Measurements from ENCODE around the gene CAPN15. TPM values are rescaled to one million over a fixed set of nuclear protein-coding genes. Genes with fewer than 3 reads are reported as not detected.
A peak's percentile ranks its signal among the peaks of the same experiment; 100 is the strongest.

Gene CAPN15
- total RNA-seq, 1 donor from 2014 or later = 35.2 TPM

- intact Hi-C loops (cut with DNase I) = no loop called here
- DNase-seq (ENCODE audit: low spot score) (no peak), ATAC-seq (no peak)
These were observed 29.1 kb downstream of the CAPN15 start for GRCh38 chr16:556474-557173.

GRCh38 chr16:557463-558297 lies 30.2 kb downstream of the CAPN15 start:
- DNase-seq (ENCODE audit: low spot score) (no peak), ATAC-seq (no peak)
- intact Hi-C loops (cut with DNase I) = no loop called here

GRCh38 chr16:558298-559020 lies 30.9 kb downstream of the CAPN15 start:
- intact Hi-C loops (cut with DNase I) = no loop called here
- no peak for DNase-seq (ENCODE audit: low spot score)
- no peak for ATAC-seq

- intact Hi-C loops (cut with DNase I) = no loop called here
- DNase-seq (ENCODE audit: low spot score) (no peak), ATAC-seq (no peak)
These were observed 31.5 kb downstream of the CAPN15 start for GRCh38 chr16:559021-559380.

GRCh38 chr16:559411-560203 lies 32.1 kb downstream of the CAPN15 start:
- intact Hi-C loops (cut with DNase I) = no loop called here
- DNase-seq (ENCODE audit: low spot score) = no peak
- no peak for ATAC-seq

GRCh38 chr16:560204-560700 lies 32.7 kb downstream of the CAPN15 start, which contains the start of gene PRR35:
TSS of gene PRR35 (plus strand) at chr16:560394. CDS start at chr16:563295, 2,901 bp downstream.
- intact Hi-C loops (cut with DNase I) = no loop called here
- DNase-seq (ENCODE audit: low spot score) (no peak), ATAC-seq (no peak)

- intact Hi-C loops (cut with DNase I) = no loop called here
- ATAC-seq (no peak), DNase-seq (ENCODE audit: low spot score) (no peak)
These were observed 33.3 kb downstream of the CAPN15 start for GRCh38 chr16:560701-561412.

GRCh38 chr16:561413-561794 lies 33.9 kb downstream of the CAPN15 start:
- no peak for DNase-seq (ENCODE audit: low spot score)
- ATAC-seq = no peak
- intact Hi-C loops (cut with DNase I) = no loop called here

GRCh38 chr16:561957-562938 lies 34.7 kb downstream of the CAPN15 start:
- DNase-seq (ENCODE audit: low spot score) = no peak
- ATAC-seq = no peak
- intact Hi-C loops (cut with DNase I) = no loop called here

GRCh38 chr16:563072-563644 lies 35.6 kb downstream of the CAPN15 start:
- no peak for DNase-seq (ENCODE audit: low spot score)
- no peak for ATAC-seq
- intact Hi-C loops (cut with DNase I) = no loop called here

- intact Hi-C loops (cut with DNase I) = no loop called here
- ATAC-seq (no peak), DNase-seq (ENCODE audit: low spot score) (no peak)
These were observed 37.3 kb downstream of the CAPN15 start for GRCh38 chr16:564690-565418.

GRCh38 chr16:565419-566330 lies 38.2 kb downstream of the CAPN15 start:
- DNase-seq (ENCODE audit: low spot score) (no peak), ATAC-seq (no peak)
- intact Hi-C loops (cut with DNase I) = no loop called here

GRCh38 chr16:566475-567372 lies 39.2 kb downstream of the CAPN15 start, which contains the start of gene NHLRC4:
TSS of gene NHLRC4 (plus strand) at chr16:567005. CDS start at chr16:568048, 1,043 bp downstream.
- peak; percentile 81 for ATAC-seq
- intact Hi-C loops (cut with DNase I) = no loop called here

More at GRCh38 chr16:566475-567372, 39.2 kb downstream of the CAPN15 start, which contains the start of gene NHLRC4:
- peak; percentile 86 for DNase-seq (ENCODE audit: low spot score)
